ENCODE data around the gene AHCYL2.

The AHCYL2 gene

DNA sequence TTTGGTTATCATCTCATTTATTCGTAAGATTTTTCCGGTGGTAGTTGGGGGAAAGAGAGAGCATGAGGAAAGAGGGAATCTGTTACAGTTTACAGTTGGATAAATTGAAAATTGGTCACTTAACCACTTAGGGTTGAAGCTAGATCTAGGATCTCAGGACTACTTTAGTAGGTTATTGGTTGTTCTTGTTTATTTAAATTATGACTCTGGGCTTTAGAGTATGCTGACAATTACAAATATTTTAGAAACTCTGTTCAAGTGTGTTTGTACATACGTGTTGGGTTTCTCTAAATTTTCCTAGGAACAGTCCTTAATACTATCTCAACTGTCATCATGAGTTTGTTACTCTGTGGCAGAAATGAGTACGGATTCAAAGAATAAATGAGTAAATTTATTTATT, 160.8 kb downstream of the AHCYL2 start:
- Histone ChIP-seq H3K4me2 (ENCODE audit: low read length) (no peak overlapping the region), H3K79me2 (ENCODE audit: insufficient read depth, low read length) (no peaks in the 10 kb centered on the region), H3F3A (ENCODE audit: insufficient read depth, low read length) (no peaks in the 10 kb centered on the region), H3K9me2 (ENCODE audit: low read depth, low read length) (no peaks in the 10 kb centered on the region), H3K4me1 (ENCODE audit: insufficient read depth, low read length, severe bottlenecking) (no peaks in the 10 kb centered on the region), H3K4me3 (ENCODE audit: low read depth, low read length, poor library complexity, severe bottlenecking) (no peak overlapping the region), H3K9me3 (ENCODE audit: low read length) (no peaks in the 10 kb centered on the region), H4K20me1 (ENCODE audit: insufficient read depth, low read length) (no peaks in the 10 kb centered on the region), H3K9ac (ENCODE audit: low read length) (no peak overlapping the region), H2AFZ (ENCODE audit: low read length) (no peak overlapping the region), H3K36me3 (ENCODE audit: insufficient read depth, low read length) (no peaks in the 10 kb centered on the region), H3K27me3 (ENCODE audit: insufficient read depth, low read length) (no peaks in the 10 kb centered on the region), H3K27ac (ENCODE audit: low read depth, low read length, poor library complexity, severe bottlenecking) (no peak overlapping the region)
- TF ChIP-seq, protein P1, sequence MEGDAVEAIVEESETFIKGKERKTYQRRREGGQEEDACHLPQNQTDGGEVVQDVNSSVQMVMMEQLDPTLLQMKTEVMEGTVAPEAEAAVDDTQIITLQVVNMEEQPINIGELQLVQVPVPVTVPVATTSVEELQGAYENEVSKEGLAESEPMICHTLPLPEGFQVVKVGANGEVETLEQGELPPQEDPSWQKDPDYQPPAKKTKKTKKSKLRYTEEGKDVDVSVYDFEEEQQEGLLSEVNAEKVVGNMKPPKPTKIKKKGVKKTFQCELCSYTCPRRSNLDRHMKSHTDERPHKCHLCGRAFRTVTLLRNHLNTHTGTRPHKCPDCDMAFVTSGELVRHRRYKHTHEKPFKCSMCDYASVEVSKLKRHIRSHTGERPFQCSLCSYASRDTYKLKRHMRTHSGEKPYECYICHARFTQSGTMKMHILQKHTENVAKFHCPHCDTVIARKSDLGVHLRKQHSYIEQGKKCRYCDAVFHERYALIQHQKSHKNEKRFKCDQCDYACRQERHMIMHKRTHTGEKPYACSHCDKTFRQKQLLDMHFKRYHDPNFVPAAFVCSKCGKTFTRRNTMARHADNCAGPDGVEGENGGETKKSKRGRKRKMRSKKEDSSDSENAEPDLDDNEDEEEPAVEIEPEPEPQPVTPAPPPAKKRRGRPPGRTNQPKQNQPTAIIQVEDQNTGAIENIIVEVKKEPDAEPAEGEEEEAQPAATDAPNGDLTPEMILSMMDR (IDR thresholded peaks at IDR 0.05; ENCODE audit: low read length) = no peak
- TF ChIP-seq EZH2 (IDR thresholded peaks at IDR 0.05; ENCODE audit: borderline replicate concordance, low read length) = no peak

DNA sequence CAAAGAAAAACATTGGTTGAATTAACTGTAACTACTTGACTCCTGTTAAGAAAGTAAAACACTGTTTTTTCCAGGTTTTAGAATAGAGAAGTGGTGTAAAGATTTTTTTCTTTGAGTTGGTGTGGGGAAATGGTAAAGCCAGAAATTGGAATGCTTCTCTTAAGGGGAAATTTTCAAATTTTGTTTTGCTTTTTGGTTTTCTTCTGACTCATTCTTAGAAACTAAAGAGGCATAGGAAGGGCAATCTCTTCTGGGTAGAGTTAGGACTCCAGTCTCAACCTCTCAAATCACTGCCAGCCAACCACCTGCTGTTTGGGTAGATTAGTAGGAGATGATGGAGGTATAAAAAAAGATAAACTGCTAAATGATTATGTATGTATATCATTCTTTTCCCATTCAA, 161.7 kb downstream of the AHCYL2 start:
- no peak overlapping the region for H3K9ac ChIP-seq (ENCODE audit: low read length)
- no peaks in the 10 kb centered on the region for H3K27me3 ChIP-seq (ENCODE audit: insufficient read depth, low read length)
- no peak overlapping the region for H3K4me3 ChIP-seq (ENCODE audit: low read depth, low read length, poor library complexity, severe bottlenecking)
- H3K9me3 ChIP-seq (ENCODE audit: low read length) = no peaks in the 10 kb centered on the region
- no peaks in the 10 kb centered on the region for H3K36me3 ChIP-seq (ENCODE audit: insufficient read depth, low read length)
- H3K4me1 ChIP-seq (ENCODE audit: insufficient read depth, low read length, severe bottlenecking) = no peaks in the 10 kb centered on the region
- H3F3A ChIP-seq (ENCODE audit: insufficient read depth, low read length) = no peaks in the 10 kb centered on the region
- no peaks in the 10 kb centered on the region for H3K9me2 ChIP-seq (ENCODE audit: low read depth, low read length)
- H4K20me1 ChIP-seq (ENCODE audit: insufficient read depth, low read length) = no peaks in the 10 kb centered on the region
- no peak overlapping the region for H3K4me2 ChIP-seq (ENCODE audit: low read length)
- H3K27ac ChIP-seq (ENCODE audit: low read depth, low read length, poor library complexity, severe bottlenecking) = no peak overlapping the region
- H3K79me2 ChIP-seq (ENCODE audit: insufficient read depth, low read length) = no peaks in the 10 kb centered on the region
- TF ChIP-seq, protein P1 (IDR thresholded peaks at IDR 0.05; ENCODE audit: low read length) = no peak
- TF ChIP-seq EZH2 (IDR thresholded peaks at IDR 0.05; ENCODE audit: borderline replicate concordance, low read length) = no peak
- H2AFZ ChIP-seq (ENCODE audit: low read length) = no peak overlapping the region

DNA sequence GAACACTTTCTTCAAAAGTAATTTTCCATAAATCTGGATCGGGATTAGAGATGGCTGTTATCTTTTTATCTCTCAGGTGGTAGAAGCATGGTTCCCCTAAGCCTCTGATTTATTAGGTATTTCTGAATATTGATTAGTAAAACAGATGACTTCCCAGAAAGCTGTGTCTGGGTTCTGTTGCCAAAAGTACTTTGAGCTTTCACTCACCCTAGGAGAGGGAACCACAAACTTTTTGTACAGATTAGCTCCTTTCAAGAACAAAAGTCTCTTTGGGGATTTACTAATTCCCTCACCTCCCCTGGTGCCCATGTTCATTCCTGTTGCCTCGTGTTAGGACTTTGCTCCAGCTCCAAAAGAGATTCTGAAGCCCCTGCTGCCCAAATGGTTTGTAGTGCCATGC, 162.7 kb downstream of the AHCYL2 start:
- no peaks in the 10 kb centered on the region for H3K27me3 ChIP-seq (ENCODE audit: insufficient read depth, low read length)
- H3K36me3 ChIP-seq (ENCODE audit: insufficient read depth, low read length) = no peaks in the 10 kb centered on the region
- H3K27ac ChIP-seq (ENCODE audit: low read depth, low read length, poor library complexity, severe bottlenecking) = no peak overlapping the region
- no peaks in the 10 kb centered on the region for H3K79me2 ChIP-seq (ENCODE audit: insufficient read depth, low read length)
- TF ChIP-seq, protein P1 (IDR thresholded peaks at IDR 0.05; ENCODE audit: low read length) = no peak
- TF ChIP-seq EZH2 (IDR thresholded peaks at IDR 0.05; ENCODE audit: borderline replicate concordance, low read length) = no peak
- no peak overlapping the region for H3K9ac ChIP-seq (ENCODE audit: low read length)
- no peak overlapping the region for H2AFZ ChIP-seq (ENCODE audit: low read length)
- no peaks in the 10 kb centered on the region for H3K9me3 ChIP-seq (ENCODE audit: low read length)
- H3K4me2 ChIP-seq (ENCODE audit: low read length) = no peak overlapping the region
- H3K4me1 ChIP-seq (ENCODE audit: insufficient read depth, low read length, severe bottlenecking) = no peaks in the 10 kb centered on the region
- H3K9me2 ChIP-seq (ENCODE audit: low read depth, low read length) = no peaks in the 10 kb centered on the region
- H3F3A ChIP-seq (ENCODE audit: insufficient read depth, low read length) = no peaks in the 10 kb centered on the region
- no peaks in the 10 kb centered on the region for H4K20me1 ChIP-seq (ENCODE audit: insufficient read depth, low read length)
- no peak overlapping the region for H3K4me3 ChIP-seq (ENCODE audit: low read depth, low read length, poor library complexity, severe bottlenecking)

Data from OCI-LY1 (cell line).